SK-N-SH (cell line): ENCODE data around the gene MAP1A.

Experiments used
- CHD2 ChIP-seq: fragments of 150-350 bp; IDR thresholded peaks from 2 replicates; pipeline ENCODE4 v1.6.1; 2018; ENCODE audit warnings: low read length; ENCODE audit not compliant: partially characterized antibody
- CTCF ChIP-seq: fragments of 200-600 bp; sonication (generic); IDR thresholded peaks from 2 replicates; pipeline ENCODE4 v1.6.1; 2017; ENCODE audit warnings: antibody characterized with exemption, mild to moderate bottlenecking, moderate library complexity
- EP300 ChIP-seq, 2 experiments: IDR thresholded peaks; 2 replicates each; pipeline versions ENCODE4 v1.4.0 to v1.6.1; 2012; ENCODE audit warnings: borderline replicate concordance in 1 of 2, low read depth in 1 of 2, low read length in 1 of 2
- FOXM1 ChIP-seq: IDR thresholded peaks from 2 replicates; pipeline ENCODE4 v1.4.0; 2012; ENCODE audit warnings: low read depth, mild to moderate bottlenecking
- MAX ChIP-seq: IDR thresholded peaks from 2 replicates; pipeline ENCODE4 v1.4.0; 2012; ENCODE audit warnings: low read depth

GRCh38 chr15:43510200-43511011, 7.0 kb upstream of the MAP1A start:
- TF ChIP-seq CTCF (peak; percentile 34), FOXM1 (no peak), MAX (peak; percentile 69), EP300 (IDR thresholded peaks at IDR 0.05; ENCODE audit: borderline replicate concordance in 1 of 2, low read depth in 1 of 2, low read length in 1 of 2) (peak in 1 of 2 experiments; percentile 9; a peak in 2 of 4 replicates), CHD2 (peak; percentile 63)
